Coronary artery (tissue), 2 donors: ENCODE results near the gene CX3CL1.

Source experiments
- DNase-seq: peaks from one replicate; pipeline ENCODE4 v3.0.0-alpha.2; 2017; ENCODE audit warnings: low spot score
- H3K27ac ChIP-seq, 2 donors: fragments of 200-600 bp; sonication (generic); one replicate each; pipeline ENCODE4 v1.5.1; 2016 to 2019
- H3K4me3 ChIP-seq: fragments of 200-600 bp; sonication (generic); 2 replicates; pipeline ENCODE4 v1.5.1; 2016; ENCODE audit warnings: mild to moderate bottlenecking, moderate library complexity
- TF ChIP-seq, protein P1 (sequence below): fragments of 200-600 bp; sonication (generic); IDR thresholded peaks from one replicate; pipeline ENCODE4 v1.5.1; 2019; ENCODE audit warnings: antibody characterized with exemption

Gene CX3CL1

DNA sequence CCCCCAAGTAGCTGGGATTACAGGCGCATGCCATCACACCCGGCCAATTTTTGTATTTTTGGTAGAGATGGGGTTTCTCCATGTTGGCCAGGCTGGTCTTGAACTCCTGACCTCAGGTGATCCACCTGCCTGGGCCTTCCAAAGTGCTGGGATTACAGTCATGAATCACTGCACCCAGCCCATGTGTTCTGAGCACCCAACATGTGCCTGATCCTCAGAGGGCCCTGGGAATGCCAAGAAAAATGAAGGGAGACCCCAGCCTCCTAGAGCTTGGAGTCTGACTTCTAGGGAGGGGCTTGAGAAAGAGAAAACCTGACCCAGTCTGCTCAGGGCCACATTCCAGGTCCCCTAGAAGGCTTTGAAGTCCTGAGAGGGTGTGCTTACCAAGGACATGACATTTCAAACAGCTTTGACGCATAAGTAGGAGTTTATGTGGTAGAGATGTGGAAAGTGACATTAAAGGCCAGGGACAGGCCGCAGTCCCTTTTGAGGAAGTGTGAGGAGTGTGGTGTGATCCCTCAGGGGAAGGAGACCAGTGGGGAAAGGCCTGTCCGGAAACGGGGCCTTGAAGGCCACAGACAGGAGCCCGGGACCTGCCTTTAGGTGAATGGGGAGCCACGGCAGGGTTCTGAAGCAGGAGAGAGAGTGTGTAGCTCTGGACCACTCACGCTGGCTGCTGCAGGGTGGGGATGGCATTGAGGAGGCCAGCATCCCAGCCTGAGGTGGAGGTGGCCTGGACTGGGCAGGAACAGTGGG lies 14.8 kb upstream of the CX3CL1 start:
- DNase-seq, result peak; percentile 57
- Histone ChIP-seq H3K4me3 (no peak overlapping the region), H3K27ac (no peak overlapping the region)
- TF ChIP-seq, protein P1, sequence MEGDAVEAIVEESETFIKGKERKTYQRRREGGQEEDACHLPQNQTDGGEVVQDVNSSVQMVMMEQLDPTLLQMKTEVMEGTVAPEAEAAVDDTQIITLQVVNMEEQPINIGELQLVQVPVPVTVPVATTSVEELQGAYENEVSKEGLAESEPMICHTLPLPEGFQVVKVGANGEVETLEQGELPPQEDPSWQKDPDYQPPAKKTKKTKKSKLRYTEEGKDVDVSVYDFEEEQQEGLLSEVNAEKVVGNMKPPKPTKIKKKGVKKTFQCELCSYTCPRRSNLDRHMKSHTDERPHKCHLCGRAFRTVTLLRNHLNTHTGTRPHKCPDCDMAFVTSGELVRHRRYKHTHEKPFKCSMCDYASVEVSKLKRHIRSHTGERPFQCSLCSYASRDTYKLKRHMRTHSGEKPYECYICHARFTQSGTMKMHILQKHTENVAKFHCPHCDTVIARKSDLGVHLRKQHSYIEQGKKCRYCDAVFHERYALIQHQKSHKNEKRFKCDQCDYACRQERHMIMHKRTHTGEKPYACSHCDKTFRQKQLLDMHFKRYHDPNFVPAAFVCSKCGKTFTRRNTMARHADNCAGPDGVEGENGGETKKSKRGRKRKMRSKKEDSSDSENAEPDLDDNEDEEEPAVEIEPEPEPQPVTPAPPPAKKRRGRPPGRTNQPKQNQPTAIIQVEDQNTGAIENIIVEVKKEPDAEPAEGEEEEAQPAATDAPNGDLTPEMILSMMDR, result no peak

GRCh38 chr16:57358086-57358420 lies 14.2 kb upstream of the CX3CL1 start:
- DNase-seq, result peak; percentile 65
- TF ChIP-seq, protein P1, result no peak
- no peak overlapping the region for H3K4me3 ChIP-seq
- no peak overlapping the region for H3K27ac ChIP-seq

DNA sequence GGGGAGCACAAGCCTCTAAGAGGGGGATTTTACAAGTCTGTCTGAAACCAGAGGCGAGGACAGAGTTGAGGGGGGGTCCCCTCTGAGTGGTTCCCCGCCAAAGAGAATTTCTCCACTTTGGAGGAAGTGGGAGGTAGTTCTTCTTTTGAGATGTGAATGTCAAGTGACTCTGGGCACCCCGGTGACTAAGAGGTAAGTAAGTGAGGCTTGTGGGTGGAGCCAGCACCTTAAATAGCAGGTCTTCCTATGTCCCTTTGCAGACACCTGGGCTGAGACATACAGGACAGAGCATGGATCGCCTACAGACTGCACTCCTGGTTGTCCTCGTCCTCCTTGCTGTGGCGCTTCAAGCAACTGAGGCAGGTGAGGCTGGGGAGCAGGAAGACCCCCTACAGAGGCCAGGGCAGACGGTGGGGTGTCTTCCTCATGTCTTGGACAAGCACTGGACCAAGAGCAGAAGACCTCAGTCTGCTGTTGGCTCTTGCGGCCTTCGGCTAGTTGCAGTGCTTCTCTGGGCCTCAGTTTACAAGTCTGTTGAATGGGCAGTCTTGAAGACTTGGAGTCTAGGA lies 13.7 kb upstream of the CX3CL1 start, which contains the start of gene CCL22:
TSS of gene CCL22 (plus strand) at position 257 of the 569 bp plus-strand sequence. CDS start at position 291, 34 bp downstream.
- H3K4me3 ChIP-seq, result no peak within 1 kb of the TSS
- H3K27ac ChIP-seq, result no peak within 1 kb of the TSS
- TF ChIP-seq, protein P1, result no peak
- peak; percentile 57 for DNase-seq

GRCh38 chr16:57360321-57360935 lies 11.9 kb upstream of the CX3CL1 start:
- Histone ChIP-seq H3K27ac (no peak overlapping the region), H3K4me3 (no peak overlapping the region)
- TF ChIP-seq, protein P1, result no peak
- peak; percentile 55 for DNase-seq

DNA sequence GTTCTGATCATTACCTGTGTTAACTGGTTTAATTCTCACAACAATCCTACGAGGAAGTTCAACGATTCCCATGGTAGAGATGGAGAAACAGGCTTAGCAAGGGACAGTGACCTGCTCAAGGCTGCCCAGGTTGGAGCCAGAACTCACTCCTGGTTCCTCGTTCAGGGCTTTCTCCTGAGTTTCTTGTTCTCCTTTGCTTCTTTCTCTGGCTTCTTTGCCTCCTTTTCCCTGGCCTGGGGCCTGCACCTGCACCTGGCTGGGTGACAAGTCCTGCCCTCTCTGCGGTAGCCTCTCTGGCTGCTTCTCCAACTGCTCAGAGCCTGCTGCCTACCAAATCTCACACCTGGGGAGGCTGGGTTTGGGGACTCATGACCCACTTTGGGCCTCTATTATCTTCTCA lies 10.9 kb upstream of the CX3CL1 start:
- no peak for DNase-seq
- H3K27ac ChIP-seq, result no peak overlapping the region
- TF ChIP-seq, protein P1, result no peak
- no peak overlapping the region for H3K4me3 ChIP-seq

DNA sequence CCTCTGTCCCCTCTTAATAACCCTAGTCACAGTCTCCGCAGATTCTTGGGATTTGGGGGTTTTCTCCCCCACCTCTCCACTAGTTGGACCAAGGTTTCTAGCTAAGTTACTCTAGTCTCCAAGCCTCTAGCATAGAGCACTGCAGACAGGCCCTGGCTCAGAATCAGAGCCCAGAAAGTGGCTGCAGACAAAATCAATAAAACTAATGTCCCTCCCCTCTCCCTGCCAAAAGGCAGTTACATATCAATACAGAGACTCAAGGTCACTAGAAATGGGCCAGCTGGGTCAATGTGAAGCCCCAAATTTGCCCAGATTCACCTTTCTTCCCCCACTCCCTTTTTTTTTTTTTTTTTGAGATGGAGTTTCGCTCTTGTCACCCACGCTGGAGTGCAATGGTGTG lies 8.1 kb upstream of the CX3CL1 start:
- Histone ChIP-seq H3K27ac (no peak overlapping the region), H3K4me3 (no peak overlapping the region)
- TF ChIP-seq, protein P1, result no peak
- no peak for DNase-seq
